Measurements from ENCODE around the gene IL4R. TPM values are rescaled to one million over a fixed set of nuclear protein-coding genes. Genes with fewer than 3 reads are reported as not detected.

IL4R gene
- total RNA-seq, 1 experiment from 2014 or later = 28.6 TPM

DNA sequence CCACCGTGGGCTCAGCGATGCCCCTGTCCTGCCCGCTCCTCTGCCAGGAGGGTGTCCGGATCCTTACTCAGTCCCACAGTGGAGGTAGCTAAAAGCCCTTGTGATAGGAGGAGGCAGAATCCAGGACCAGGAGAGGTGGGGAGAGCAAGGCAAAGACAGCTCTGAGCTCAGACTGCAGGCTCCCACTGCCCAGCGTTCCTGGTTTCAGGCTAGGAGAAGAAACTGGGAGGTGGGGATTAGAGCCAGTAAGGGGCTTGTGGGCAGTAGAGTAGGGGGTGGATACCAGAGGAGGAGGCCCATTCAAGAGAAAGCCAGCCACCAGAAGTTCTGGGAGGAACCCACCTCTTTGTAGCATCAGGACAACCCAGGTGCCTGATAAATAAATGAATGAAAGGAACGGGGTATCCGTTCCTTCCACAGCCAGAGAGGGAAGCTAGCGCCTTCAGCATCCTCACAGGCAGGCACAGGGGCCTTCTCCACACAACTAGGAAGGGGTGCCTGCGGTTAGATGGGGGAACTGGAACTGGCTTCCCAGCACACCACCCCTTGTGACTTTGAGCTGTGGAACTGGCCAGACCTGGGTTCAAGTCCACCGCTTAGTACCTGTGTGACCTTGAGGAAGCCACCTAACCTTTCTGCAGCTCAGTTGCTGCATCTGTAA is 90.5 kb downstream of the IL4R start:
- Histone ChIP-seq H3K23ac (ENCODE audit: insufficient read length, low read depth, low read length) (no peak overlapping the region), H4K5ac (ENCODE audit: insufficient read length, low read depth, low read length) (no peak overlapping the region), H2BK12ac (ENCODE audit: insufficient read length, low read depth, low read length) (no peak overlapping the region), H3K27me3 (ENCODE audit: insufficient read depth, low read length) (no peaks in the 10 kb centered on the region), H3K14ac (ENCODE audit: insufficient read depth, low read length) (no peak overlapping the region), H3K9ac (ENCODE audit: extremely low read depth, insufficient read length, low read length) (no peak overlapping the region), H3K4ac (ENCODE audit: low read depth, low read length) (no peak overlapping the region), H3K79me1 (ENCODE audit: insufficient read depth, low read depth, low read length, poor library complexity, severe bottlenecking) (no peaks in the 10 kb centered on the region), H4K8ac (replicated peaks; ENCODE audit: insufficient read length, low read depth, low read length) (no peak overlapping the region), H3K18ac (ENCODE audit: insufficient read length, low read depth, low read length) (no peak overlapping the region), H4K20me1 (ENCODE audit: control insufficient read depth, insufficient read depth, insufficient read length) (no peaks in the 10 kb centered on the region), H3K23me2 (ENCODE audit: insufficient read length, low read depth, low read length, poor library complexity, severe bottlenecking) (no peaks in the 10 kb centered on the region), H3T11ph (ENCODE audit: low read length) (no peak overlapping the region), H4K91ac (ENCODE audit: insufficient read length, low read depth, low read length) (no peak overlapping the region), H2BK20ac (ENCODE audit: low read depth, low read length, poor library complexity, severe bottlenecking) (no peak overlapping the region), H2BK5ac (ENCODE audit: insufficient read length, low read length) (no peak overlapping the region), H3K4me1 (ENCODE audit: insufficient read depth, low read length) (no peaks in the 10 kb centered on the region), H3K56ac (ENCODE audit: insufficient read length, low read depth, low read length) (no peak overlapping the region), H3K79me2 (ENCODE audit: insufficient read depth, low read length) (no peaks in the 10 kb centered on the region), H3K4me2 (ENCODE audit: insufficient read depth, insufficient read length, low read length) (no peak overlapping the region), H2BK15ac (ENCODE audit: low read depth, low read length) (no peak overlapping the region), H3K9me3 (ENCODE audit: control insufficient read depth, low read depth, low read length) (no peaks in the 10 kb centered on the region), H2BK120ac (ENCODE audit: low read depth, low read length, poor library complexity, severe bottlenecking) (no peak overlapping the region), H3K27ac (ENCODE audit: insufficient read length, low read depth, low read length) (no peak overlapping the region), H2AFZ (ENCODE audit: low read length) (no peak overlapping the region), H2AK5ac (ENCODE audit: insufficient read length, low read length) (no peak overlapping the region)
- H3K4me1 Mint-ChIP-seq = peaks cover 20 to 24% of the 10 kb centered on the region in 2 experiments
- WGBS (ENCODE audit: extremely low coverage, insufficient read length, low lambda C conversion rate) = no CpG with 5 or more reads among the region's 10 CpGs
- H3K4me3 Mint-ChIP-seq = no peak overlapping the region
- H3K36me3 Mint-ChIP-seq (ENCODE audit: insufficient read depth in 1 of 3, low read depth in 3 of 3) = no peaks in the 10 kb centered on the region; a peak in 1 of 7 replicates
- no peak for DNase-seq
- peak overlapping the region in 1 of 3 experiments; percentile 15; a peak in 1 of 7 replicates for H3K27ac Mint-ChIP-seq
- no peaks in the 10 kb centered on the region; a peak in 1 of 5 replicates for H3K9me3 Mint-ChIP-seq
- peaks cover 3% of the 10 kb centered on the region; the same call in 1 of the 2 replicates for H3K27me3 Mint-ChIP-seq (ENCODE audit: low read depth)
- TF ChIP-seq, protein P1, sequence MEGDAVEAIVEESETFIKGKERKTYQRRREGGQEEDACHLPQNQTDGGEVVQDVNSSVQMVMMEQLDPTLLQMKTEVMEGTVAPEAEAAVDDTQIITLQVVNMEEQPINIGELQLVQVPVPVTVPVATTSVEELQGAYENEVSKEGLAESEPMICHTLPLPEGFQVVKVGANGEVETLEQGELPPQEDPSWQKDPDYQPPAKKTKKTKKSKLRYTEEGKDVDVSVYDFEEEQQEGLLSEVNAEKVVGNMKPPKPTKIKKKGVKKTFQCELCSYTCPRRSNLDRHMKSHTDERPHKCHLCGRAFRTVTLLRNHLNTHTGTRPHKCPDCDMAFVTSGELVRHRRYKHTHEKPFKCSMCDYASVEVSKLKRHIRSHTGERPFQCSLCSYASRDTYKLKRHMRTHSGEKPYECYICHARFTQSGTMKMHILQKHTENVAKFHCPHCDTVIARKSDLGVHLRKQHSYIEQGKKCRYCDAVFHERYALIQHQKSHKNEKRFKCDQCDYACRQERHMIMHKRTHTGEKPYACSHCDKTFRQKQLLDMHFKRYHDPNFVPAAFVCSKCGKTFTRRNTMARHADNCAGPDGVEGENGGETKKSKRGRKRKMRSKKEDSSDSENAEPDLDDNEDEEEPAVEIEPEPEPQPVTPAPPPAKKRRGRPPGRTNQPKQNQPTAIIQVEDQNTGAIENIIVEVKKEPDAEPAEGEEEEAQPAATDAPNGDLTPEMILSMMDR (conservative IDR thresholded peaks at IDR 0.05) = no peak
